ENCODE results near the gene PSMB2. TPM values are rescaled to one million over a fixed set of nuclear protein-coding genes. Genes with fewer than 3 reads are reported as not detected.

Gene PSMB2
- total RNA-seq, 1 experiment from 2014 or later, result 122 TPM

GRCh38 chr1:35605867-35606182 lies 35.5 kb downstream of the PSMB2 start:
- H3K9me2 ChIP-seq (ENCODE audit: insufficient read depth), result no peaks in the 10 kb centered on the region
- RAD21 ChIA-PET (ENCODE audit: low non-redundant PET in 1 of 2, low total read pairs in 2 of 2, uncharacterized antibody in 2 of 2, unreplicated experiment in 2 of 2), result no interaction called here
- DNase-seq (ENCODE audit: low read depth, low spot score), result no peak
- H3K9me3 ChIP-seq (ENCODE audit: control insufficient read depth in 1 of 2, insufficient read depth in 1 of 2, low read depth in 1 of 2, low read length in 2 of 2), result no peaks in the 10 kb centered on the region
- H3K9ac ChIP-seq (ENCODE audit: low read length), result no peak overlapping the region
- H3K79me2 ChIP-seq (ENCODE audit: insufficient read depth, low read length), result peaks cover 68% of the 10 kb centered on the region
- no TSS peak for BruUV-seq (replicated peaks)
- no peak overlapping the region for H3K27ac ChIP-seq (ENCODE audit: low read depth, low read length)
- ATAC-seq, result no peak
- intact Hi-C loops (cut with micrococcal nuclease), result no loop called here
- POLR2A ChIA-PET, result no interaction called here
- peaks cover 15% of the 10 kb centered on the region; the same call in 1 of the 2 replicates for H4K20me1 ChIP-seq (ENCODE audit: insufficient read depth)
- H3K4me2 ChIP-seq (ENCODE audit: low read length), result no peak overlapping the region
- peaks cover 47 to 53% of the 10 kb centered on the region in 2 experiments for H3K36me3 ChIP-seq (ENCODE audit: control insufficient read depth in 1 of 2, insufficient read depth in 2 of 2, low read length in 2 of 2)
- H3K4me1 ChIP-seq (ENCODE audit: control insufficient read depth in 1 of 2, insufficient read depth in 2 of 2, low read length in 2 of 2), result no peaks in the 10 kb centered on the region
- no peak for TF ChIP-seq POLR2AphosphoS5 (IDR thresholded peaks at IDR 0.05; ENCODE audit: low read depth, low read length)
- no peak for TF ChIP-seq ZNF274 (IDR thresholded peaks at IDR 0.05; ENCODE audit: low read depth, low read length)
- no peak for TF ChIP-seq MAX (IDR thresholded peaks at IDR 0.05)
- TF ChIP-seq YY1 (IDR thresholded peaks at IDR 0.05; ENCODE audit: extremely low read depth, insufficient replicate concordance, low read depth, low read length), result no peak
- no peak for TF ChIP-seq RAD21 (IDR thresholded peaks at IDR 0.05; ENCODE audit: low read depth)
- TF ChIP-seq TCF7L2 (IDR thresholded peaks at IDR 0.05; ENCODE audit: borderline replicate concordance, extremely low read depth, insufficient read depth, insufficient read length), result no peak
- TF ChIP-seq SP1 (IDR thresholded peaks at IDR 0.05; ENCODE audit: low read depth), result no peak
- TF ChIP-seq CBX3 (IDR thresholded peaks at IDR 0.05; ENCODE audit: low read depth), result no peak
- TF ChIP-seq SRF (IDR thresholded peaks at IDR 0.05; ENCODE audit: low read depth), result no peak
- no peak for TF ChIP-seq CEBPB (IDR thresholded peaks at IDR 0.05; ENCODE audit: low read depth)
- TF ChIP-seq SIN3A (IDR thresholded peaks at IDR 0.05; ENCODE audit: low read depth), result no peak
- TF ChIP-seq EZH2phosphoT487 (IDR thresholded peaks at IDR 0.05; ENCODE audit: borderline replicate concordance), result no peak
- TF ChIP-seq POLR2A (IDR thresholded peaks at IDR 0.05; ENCODE audit: borderline replicate concordance, extremely low read depth, insufficient read depth, insufficient read length), result no peak
- no peak for TF ChIP-seq FOSL1 (IDR thresholded peaks at IDR 0.05; ENCODE audit: low read depth)
- no peak for TF ChIP-seq ZFX (IDR thresholded peaks at IDR 0.05)
- no peak for TF ChIP-seq REST (IDR thresholded peaks at IDR 0.05; ENCODE audit: low read depth)
- TF ChIP-seq JUND (IDR thresholded peaks at IDR 0.05), result no peak
- TF ChIP-seq ZBTB33 (IDR thresholded peaks at IDR 0.05; ENCODE audit: extremely low read depth, insufficient replicate concordance, low read length), result no peak
- no peak for TF ChIP-seq EZH2 (IDR thresholded peaks at IDR 0.05)
- TF ChIP-seq ELF1 (IDR thresholded peaks at IDR 0.05; ENCODE audit: borderline replicate concordance, low read depth), result no peak
- CTCF ChIA-PET, result no interaction called here
- H3K27me3 ChIP-seq (ENCODE audit: insufficient read depth, low read length), result no peaks in the 10 kb centered on the region
- no peak overlapping the region for H3K4me3 ChIP-seq (replicated peaks in 1 of 2; ENCODE audit: low read depth in 1 of 2, low read length in 2 of 2)
- no peak overlapping the region for H2AFZ ChIP-seq (ENCODE audit: low read depth, low read length, poor library complexity, severe bottlenecking)

All from HCT116 (cell line).